HEK293T (cell line): ENCODE data around the gene DPH2.

ENCODE experiments used
- BHLHE40 ChIP-seq: fragments of 450-650 bp; IDR thresholded peaks from 2 replicates; pipeline ENCODE4 v1.6.1; 2016; ENCODE audit warnings: mild to moderate bottlenecking, moderate library complexity, borderline replicate concordance
- ELF4 ChIP-seq: fragments of 450-650 bp; IDR thresholded peaks from 2 replicates; pipeline ENCODE4 v1.6.1; 2017; ENCODE audit warnings: antibody characterized with exemption
- FOXA1 ChIP-seq: fragments of 450-650 bp; IDR thresholded peaks from 2 replicates; pipeline ENCODE4 v1.6.1; 2016; ENCODE audit warnings: mild to moderate bottlenecking
- FOXK2 ChIP-seq: fragments of 450-650 bp; IDR thresholded peaks from 2 replicates; pipeline ENCODE4 v1.6.1; 2016; ENCODE audit warnings: mild to moderate bottlenecking
- FOXM1 ChIP-seq: fragments of 450-650 bp; IDR thresholded peaks from 2 replicates; pipeline ENCODE4 v1.6.1; 2017; ENCODE audit warnings: mild to moderate bottlenecking, borderline replicate concordance
- HDGF ChIP-seq: fragments of 450-650 bp; IDR thresholded peaks from 2 replicates; pipeline ENCODE4 v1.6.1; 2017; ENCODE audit warnings: antibody characterized with exemption, borderline replicate concordance
- NFRKB ChIP-seq: fragments of 450-650 bp; IDR thresholded peaks from 2 replicates; pipeline ENCODE4 v1.6.1; 2016; ENCODE audit warnings: mild to moderate bottlenecking, moderate library complexity
- PKNOX1 ChIP-seq: fragments of 450-650 bp; IDR thresholded peaks from 2 replicates; pipeline ENCODE4 v1.6.1; 2016
- SP1 ChIP-seq: fragments of 450-650 bp; IDR thresholded peaks from 2 replicates; pipeline ENCODE4 v1.6.1; 2017
- ZNF384 ChIP-seq: fragments of 450-650 bp; IDR thresholded peaks from 2 replicates; pipeline ENCODE4 v1.6.1; 2016

- TF ChIP-seq SP1 (no peak), ZNF384 (no peak), FOXK2 (no peak), PKNOX1 (no peak), FOXA1 (no peak), ELF4 (no peak), HDGF (no peak), NFRKB (no peak), FOXM1 (no peak), BHLHE40 (no peak)
Measured at GRCh38 chr1:43956234-43956633, 13.6 kb upstream of the DPH2 start.
